Naive thymus-derived CD4-positive, alpha-beta T cell (primary cell): ENCODE measurements around the gene ZNF616. TPM values are rescaled to one million over a fixed set of nuclear protein-coding genes. Genes with fewer than 3 reads are reported as not detected.

Source experiments
- ATAC-seq: fragments of 150-1000 bp; cut with Tn5 transposase; 2 replicates; pipeline ENCODE4 v1.10.0; 2021; ENCODE audit warnings: mild to moderate bottlenecking, moderate library complexity
- CTCF ChIA-PET: fragments of 350-600 bp; sonication (Branson Sonifier 250); formaldehyde crosslinking; loops from one replicate; lab custom pipeline; 2021; ENCODE audit warnings: antibody characterized with exemption; lab: Charles Lee
- POLR2A ChIA-PET: fragments of 350-600 bp; sonication (Branson Sonifier 250); formaldehyde crosslinking; loops from one replicate; lab custom pipeline; 2021; ENCODE audit warnings: antibody characterized with exemption, inconsistent platforms; lab: Charles Lee
- DNase-seq, 9 donors: peaks; one replicate each; pipeline versions ENCODE4 v3.0.0 to v3.0.0-alpha.2; 2020 to 2022; ENCODE audit warnings: mixed read lengths in 1 of 9
- H3K27ac ChIP-seq: one replicate; pipeline ENCODE4 v1.7.0; 2013; ENCODE audit warnings: mild to moderate bottlenecking, low read depth, low read length, moderate library complexity
- H3K27me3 ChIP-seq, 2 donors: one replicate each; pipeline ENCODE4 v1.7.0; 2013; ENCODE audit warnings: low read length in 2 of 2, mild to moderate bottlenecking in 2 of 2, moderate library complexity in 2 of 2; ENCODE audit not compliant: control insufficient read depth in 2 of 2, insufficient read depth in 2 of 2
- H3K36me3 ChIP-seq, 3 experiments: 1 replicate in 2 of 3; 2 replicates in 1 of 3; pipeline ENCODE4 v1.7.0; 2013; ENCODE audit warnings: low read length in 3 of 3, mild to moderate bottlenecking in 3 of 3, moderate library complexity in 1 of 3; ENCODE audit not compliant: insufficient read depth in 3 of 3, control insufficient read depth in 2 of 3
- H3K4me1 ChIP-seq, 2 donors: one replicate each; pipeline ENCODE4 v1.7.0; 2013; ENCODE audit warnings: low read length in 2 of 2, mild to moderate bottlenecking in 2 of 2, moderate library complexity in 1 of 2; ENCODE audit not compliant: control insufficient read depth in 2 of 2, insufficient read depth in 2 of 2
- H3K4me3 ChIP-seq: 2 replicates; pipeline ENCODE4 v1.7.0; 2013; ENCODE audit warnings: mild to moderate bottlenecking, low read length
- H3K9me3 ChIP-seq, 3 experiments: 1 replicate in 2 of 3; 2 replicates in 1 of 3; pipeline ENCODE4 v1.7.0; 2013; ENCODE audit warnings: low read length in 3 of 3; ENCODE audit not compliant: control insufficient read depth in 2 of 3
- H3K27ac Mint-ChIP-seq, 9 donors: one replicate each; pipeline ENCODE4 v1.8.0; 2020 to 2022; ENCODE audit warnings: mixed read lengths in 9 of 9, mild to moderate bottlenecking in 8 of 9, moderate library complexity in 5 of 9, inconsistent platforms in 2 of 9
- H3K27me3 Mint-ChIP-seq, 5 donors: one replicate each; pipeline ENCODE4 v1.8.0; 2021 to 2022; ENCODE audit warnings: mixed read lengths in 5 of 5, mild to moderate bottlenecking in 1 of 5
- H3K36me3 Mint-ChIP-seq, 5 donors: one replicate each; pipeline ENCODE4 v1.8.0; 2020 to 2022; ENCODE audit warnings: mixed read lengths in 5 of 5, mild to moderate bottlenecking in 3 of 5, inconsistent platforms in 1 of 5
- H3K4me1 Mint-ChIP-seq, 7 donors: one replicate each; pipeline ENCODE4 v1.8.0; 2020 to 2022; ENCODE audit warnings: mixed read lengths in 7 of 7, mild to moderate bottlenecking in 3 of 7, inconsistent platforms in 1 of 7
- H3K4me3 Mint-ChIP-seq, 10 donors: one replicate each; pipeline ENCODE4 v1.8.0; 2020 to 2022; ENCODE audit warnings: mild to moderate bottlenecking in 10 of 10, mixed read lengths in 10 of 10, moderate library complexity in 6 of 10, inconsistent platforms in 2 of 10
- H3K9me3 Mint-ChIP-seq, 11 donors: one replicate each; pipeline ENCODE4 v1.8.0; 2020 to 2022; ENCODE audit warnings: mixed read lengths in 11 of 11, mild to moderate bottlenecking in 4 of 11, inconsistent platforms in 1 of 11, moderate library complexity in 1 of 11
- intact Hi-C, 2 donors: fragments of 100-400 bp; cut with micrococcal nuclease; formaldehyde crosslinking; loops; one replicate each; pipeline ENCODE4 v1.15.1; 2023
- polyA plus RNA-seq, 2 donors: library from polyadenylated mRNA; unstranded; fragments of 300-500 nt; fragmentation: Illumina TruSeq; gene quantifications; one replicate each; pipeline ENCODE4 v1.2.3, GENCODE V29; 2021
- total RNA-seq, 6 experiments: library from RNA in 5 of 6; stranded (reverse) in 5 of 6; gene quantifications; 1 replicate in 5 of 6; 2 replicates in 1 of 6; pipeline ENCODE4 v1.2.3 and lab custom pipeline; 2021 to 2026

ZNF616 gene
- total and polyA plus RNA-seq, 7 experiments from 2014 or later = 2.8 to 18.5 (median 6.5) TPM

GRCh38 chr19:52171321-52172169 lies 31.8 kb upstream of the ZNF616 start, which contains the start of gene ZNF836:
Gene ZNF836, minus strand, starts transcription at chr19:52171621. Its CDS starts 3,549 bp downstream, at chr19:52168072.
- peak within 1 kb of the TSS; percentile 92 for H3K27ac ChIP-seq
- H3K36me3 Mint-ChIP-seq = peaks cover 13 to 48% (median 42%) of the 10 kb centered on the region in 5 donors
- DNase-seq = peak; percentile 72 to 95 (median 91)

GRCh38 chr19:52170863-52171320 lies 31.2 kb upstream of the ZNF616 start:
- Mint-ChIP-seq H3K9me3 (peaks cover 0 to 49% (median 5%) of the 10 kb centered on the region in 11 donors), H3K4me3 (peak overlapping the region; percentile 92 to 98 (median 96)), H3K27ac (peak overlapping the region; percentile 96 to 99 (median 98)), H3K36me3 (peaks cover 13 to 48% (median 42%) of the 10 kb centered on the region in 5 donors), H3K27me3 (no peaks in the 10 kb centered on the region), H3K4me1 (peaks cover 23 to 48% (median 45%) of the 10 kb centered on the region in 7 donors)
- peak overlapping the region; percentile 92 for H3K27ac ChIP-seq
- H3K4me1 ChIP-seq = peaks cover 18 to 19% of the 10 kb centered on the region in 2 donors
- H3K27me3 ChIP-seq = no peaks in the 10 kb centered on the region
- ChIA-PET CTCF (interaction anchor here (1.0 kb wide), 1 partner anchor 18 kb away, joined by 8 read pairs; the partner anchor contains the start of gene PPP2R1A), POLR2A (interaction anchor here (0.8 to 4.1 kb wide), 7 partner anchors 11 to 218 kb away, joined by 3 to 41 read pairs (median 5); partner anchors contain the start of genes PPP2R1A and ZNF616)
- H3K9me3 ChIP-seq = no peaks in the 10 kb centered on the region
- peaks cover 6 to 25% (median 10%) of the 10 kb centered on the region in 3 experiments for H3K36me3 ChIP-seq
- ATAC-seq (peak; percentile 14), DNase-seq (peak in 3 of 9 donors; percentile 9 to 17 (median 9))
- H3K4me3 ChIP-seq = peak overlapping the region; percentile 92
- intact Hi-C loops = loop anchor here (1.0 to 10.0 kb wide), 13 partner anchors 18 to 1026 kb away; partner anchors contain the start of genes ZNF432 (in 2 of the 2), ZNF175 (in 1 of the 2), ZNF480 (in 1 of the 2) and ZNF616 (in 1 of the 2)

More at GRCh38 chr19:52171321-52172169, 31.8 kb upstream of the ZNF616 start, which contains the start of gene ZNF836:
- no peaks in the 10 kb centered on the region for H3K27me3 ChIP-seq
- peaks cover 18 to 19% of the 10 kb centered on the region in 2 donors for H3K4me1 ChIP-seq
- POLR2A ChIA-PET = interaction anchor here (0.5 to 4.1 kb wide), 7 partner anchors 18 to 507 kb away, joined by 3 to 41 read pairs (median 5); partner anchors contain the start of genes PPP2R1A and ZNF616
- no peaks in the 10 kb centered on the region for H3K9me3 ChIP-seq
- CTCF ChIA-PET = interaction anchor here (0.6 to 1.0 kb wide), 5 partner anchors 15 to 66 kb away, joined by 3 to 8 read pairs (median 3); partner anchors contain the start of genes PPP2R1A and ZNF616
- peak within 1 kb of the TSS; percentile 96 to 99 (median 98) for H3K27ac Mint-ChIP-seq
- intact Hi-C loops = loop anchor here (1.0 to 10.0 kb wide), 13 partner anchors 18 to 1026 kb away; partner anchors contain the start of genes ZNF432 (in 2 of the 2), ZNF175 (in 1 of the 2), ZNF480 (in 1 of the 2) and ZNF616 (in 1 of the 2)
- ATAC-seq = peak; percentile 98
- peaks cover 6 to 25% (median 10%) of the 10 kb centered on the region in 3 experiments for H3K36me3 ChIP-seq
- H3K9me3 Mint-ChIP-seq = peaks cover 0 to 50% (median 5%) of the 10 kb centered on the region in 11 donors
- no peaks in the 10 kb centered on the region for H3K27me3 Mint-ChIP-seq
- H3K4me3 ChIP-seq = peak within 1 kb of the TSS; percentile 92
- H3K4me3 Mint-ChIP-seq = peak within 1 kb of the TSS; percentile 92 to 98 (median 96)
- H3K4me1 Mint-ChIP-seq = peaks cover 23 to 48% (median 45%) of the 10 kb centered on the region in 7 donors

- H3K27me3 ChIP-seq = no peaks in the 10 kb centered on the region
- peak overlapping the region; percentile 92 for H3K27ac ChIP-seq
- Mint-ChIP-seq H3K4me3 (peak overlapping the region; percentile 92 to 98 (median 96)), H3K27me3 (no peaks in the 10 kb centered on the region), H3K27ac (peak overlapping the region; percentile 96 to 99 (median 98)), H3K36me3 (peaks cover 13 to 53% (median 46%) of the 10 kb centered on the region in 5 donors), H3K9me3 (peaks cover 0 to 53% (median 9%) of the 10 kb centered on the region in 11 donors), H3K4me1 (peaks cover 23 to 48% (median 41%) of the 10 kb centered on the region in 7 donors)
- ChIA-PET CTCF (interaction anchor here (0.8 kb wide), 1 partner anchor 30 kb away, joined by 3 read pairs; the partner anchor contains the start of gene ZNF616), POLR2A (interaction anchor here (0.6 to 4.1 kb wide), 7 partner anchors 10 to 219 kb away, joined by 3 to 41 read pairs (median 5); partner anchors contain the start of genes PPP2R1A and ZNF616)
- intact Hi-C loops = loop anchor here (2.0 to 10.0 kb wide), 6 partner anchors 64 to 1027 kb away; partner anchors contain the start of genes ZNF175 (in 1 of the 2), ZNF432 (in 1 of the 2), ZNF649 (in 1 of the 2) and ZNF808 (in 1 of the 2)
- peaks cover 0 to 3% (median 0%) of the 10 kb centered on the region in 3 experiments for H3K9me3 ChIP-seq
- no peak for ATAC-seq
- peaks cover 9 to 29% (median 12%) of the 10 kb centered on the region in 3 experiments for H3K36me3 ChIP-seq
- peak in 5 of 9 donors; percentile 5 to 21 (median 10) for DNase-seq
- peaks cover 18 to 19% of the 10 kb centered on the region in 2 donors for H3K4me1 ChIP-seq
- peak overlapping the region; percentile 92 for H3K4me3 ChIP-seq
These were observed 30.6 kb upstream of the ZNF616 start for GRCh38 chr19:52170304-52170703.

- ChIA-PET POLR2A (no interaction called here), CTCF (no interaction called here)
- DNase-seq (no peak), ATAC-seq (no peak)
- Mint-ChIP-seq H3K4me1 (peaks cover 0 to 3% (median 0%) of the 10 kb centered on the region in 7 donors), H3K9me3 (peaks cover 22 to 99% (median 80%) of the 10 kb centered on the region in 11 donors), H3K36me3 (peaks cover 49 to 82% (median 76%) of the 10 kb centered on the region in 5 donors), H3K27me3 (no peaks in the 10 kb centered on the region), H3K27ac (no peak overlapping the region), H3K4me3 (no peak overlapping the region)
- intact Hi-C loops = no loop called here
- H3K27ac ChIP-seq = no peak overlapping the region
- H3K4me1 ChIP-seq = no peaks in the 10 kb centered on the region
- peaks cover 23 to 59% (median 31%) of the 10 kb centered on the region in 3 experiments for H3K36me3 ChIP-seq
- peaks cover 18 to 90% (median 25%) of the 10 kb centered on the region in 3 experiments for H3K9me3 ChIP-seq
- no peaks in the 10 kb centered on the region for H3K27me3 ChIP-seq
- peak overlapping the region; percentile 19 for H3K4me3 ChIP-seq
These were observed 16.0 kb upstream of the ZNF616 start for GRCh38 chr19:52155596-52156359.

GRCh38 chr19:52148256-52148655 lies 8.5 kb upstream of the ZNF616 start:
- Mint-ChIP-seq H3K27me3 (no peaks in the 10 kb centered on the region), H3K27ac (no peak overlapping the region), H3K9me3 (peaks cover 3 to 90% (median 39%) of the 10 kb centered on the region in 11 donors), H3K4me1 (peaks cover 0 to 1% (median 0%) of the 10 kb centered on the region in 7 donors), H3K4me3 (no peak overlapping the region), H3K36me3 (peaks cover 4 to 44% (median 30%) of the 10 kb centered on the region in 5 donors)
- ATAC-seq (no peak), DNase-seq (no peak)
- H3K4me3 ChIP-seq = no peak overlapping the region
- H3K9me3 ChIP-seq = peaks cover 0 to 56% (median 8%) of the 10 kb centered on the region in 3 experiments
- no peaks in the 10 kb centered on the region for H3K27me3 ChIP-seq
- ChIA-PET CTCF (interaction anchor here (0.8 kb wide), 1 partner anchor 19 kb away, joined by 3 read pairs; no protein-coding TSS in a partner anchor), POLR2A (no interaction called here)
- no peaks in the 10 kb centered on the region for H3K36me3 ChIP-seq
- no peaks in the 10 kb centered on the region for H3K4me1 ChIP-seq
- intact Hi-C loops = no loop called here
- H3K27ac ChIP-seq = no peak overlapping the region
